ENCODE results near the gene CDX4.

Gene CDX4

DNA sequence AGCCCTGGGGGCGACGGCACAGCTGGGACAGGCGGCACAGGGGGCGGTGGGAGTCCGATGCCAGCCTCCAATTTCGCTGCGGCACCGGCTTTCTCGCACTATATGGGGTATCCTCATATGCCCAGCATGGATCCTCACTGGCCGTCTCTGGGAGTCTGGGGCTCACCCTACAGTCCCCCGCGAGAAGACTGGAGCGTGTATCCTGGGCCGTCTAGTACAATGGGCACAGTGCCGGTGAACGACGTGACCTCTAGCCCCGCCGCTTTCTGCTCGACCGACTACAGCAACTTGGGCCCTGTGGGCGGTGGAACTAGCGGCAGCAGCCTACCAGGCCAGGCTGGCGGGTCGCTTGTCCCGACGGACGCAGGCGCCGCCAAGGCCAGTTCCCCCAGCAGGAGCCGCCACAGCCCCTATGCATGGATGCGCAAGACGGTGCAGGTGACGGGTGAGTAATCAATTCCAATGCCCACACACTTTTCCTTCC lies 500 bp downstream of the CDX4 start:
- Mint-ChIP-seq H3K27ac (no peak overlapping the region), H3K4me1 (peaks cover 11% of the 10 kb centered on the region), H3K27me3 (ENCODE audit: low read depth) (peaks cover 14% of the 10 kb centered on the region), H3K4me3 (no peak overlapping the region), H3K36me3 (ENCODE audit: low read depth) (no peaks in the 10 kb centered on the region), H3K9me3 (peaks cover 2% of the 10 kb centered on the region)
- TF ChIP-seq CTCF (IDR thresholded peaks at IDR 0.05; ENCODE audit: unreplicated experiment in 3 of 3), result no peak

DNA sequence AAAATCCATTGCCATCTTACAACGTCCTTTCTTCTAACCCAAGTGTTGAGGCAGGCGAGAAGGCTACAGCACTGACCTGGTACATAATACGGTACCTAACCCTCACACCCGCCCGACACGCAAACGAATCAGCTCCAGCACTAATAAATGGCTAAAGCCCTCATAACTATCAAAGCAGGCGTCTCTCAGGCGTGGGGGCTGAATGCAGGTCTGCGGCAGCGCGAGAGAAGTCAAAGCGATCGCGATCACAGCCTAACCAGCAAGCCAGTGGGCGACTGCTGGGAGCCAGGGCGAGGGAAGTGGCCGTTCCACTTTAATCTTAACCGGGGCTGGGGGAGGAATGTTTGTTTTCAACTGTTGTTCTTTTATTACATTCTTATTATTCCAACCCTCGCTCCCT lies 1.5 kb downstream of the CDX4 start:
- Mint-ChIP-seq H3K27me3 (ENCODE audit: low read depth) (peaks cover 14% of the 10 kb centered on the region), H3K9me3 (no peaks in the 10 kb centered on the region), H3K36me3 (ENCODE audit: low read depth) (no peaks in the 10 kb centered on the region), H3K4me1 (peaks cover 11% of the 10 kb centered on the region), H3K27ac (no peak overlapping the region), H3K4me3 (peak overlapping the region in 1 of 3 experiments; percentile 5)
- TF ChIP-seq CTCF (IDR thresholded peaks at IDR 0.05; ENCODE audit: unreplicated experiment in 3 of 3), result no peak

DNA sequence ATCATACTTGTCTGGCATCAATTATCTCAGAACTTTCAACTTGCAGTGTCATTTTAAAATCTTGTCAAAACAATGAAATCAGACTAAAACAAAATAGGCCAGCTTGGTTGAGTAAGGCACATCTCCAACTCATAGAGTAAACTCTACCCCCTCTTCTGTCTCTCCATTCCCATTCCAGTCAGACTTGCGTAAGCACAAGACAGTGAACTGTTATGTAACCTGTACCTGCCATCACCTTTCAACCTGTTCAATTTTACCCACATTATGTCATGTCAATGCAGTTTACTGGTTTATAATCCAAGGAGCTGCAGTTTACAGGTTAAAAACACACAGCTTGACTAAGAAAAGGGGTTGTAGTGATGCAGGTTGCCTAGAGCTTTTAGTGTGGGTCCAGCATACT lies 8.3 kb downstream of the CDX4 start:
- Mint-ChIP-seq H3K36me3 (ENCODE audit: low read depth) (no peaks in the 10 kb centered on the region), H3K4me1 (peaks cover 19% of the 10 kb centered on the region), H3K4me3 (no peak overlapping the region), H3K27me3 (ENCODE audit: low read depth) (peaks cover 5% of the 10 kb centered on the region), H3K27ac (no peak overlapping the region), H3K9me3 (no peaks in the 10 kb centered on the region)
- no peak for TF ChIP-seq CTCF (IDR thresholded peaks at IDR 0.05; ENCODE audit: unreplicated experiment in 3 of 3)

DNA sequence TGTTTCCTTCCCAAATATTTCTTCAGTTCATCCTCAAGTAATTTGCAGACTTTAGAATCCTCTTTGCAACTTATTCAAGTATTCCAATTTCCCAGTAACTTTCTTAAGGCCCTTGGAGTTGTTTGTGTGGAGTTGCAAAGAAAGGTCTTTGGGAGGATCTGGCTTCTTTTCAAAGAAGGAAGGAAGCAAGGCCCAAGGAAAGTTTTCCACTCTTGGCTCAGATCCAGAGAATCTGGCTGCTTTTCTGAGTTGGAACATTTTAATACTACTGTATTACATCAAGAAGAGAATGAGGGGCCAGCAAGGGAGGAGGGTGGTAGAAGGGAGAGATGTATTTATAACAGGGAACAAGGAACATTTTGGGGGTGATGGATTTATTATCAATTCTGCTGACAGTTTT lies 10.5 kb downstream of the CDX4 start:
- Mint-ChIP-seq H3K4me3 (peak overlapping the region in 2 of 3 experiments; percentile 9 to 11), H3K27me3 (ENCODE audit: low read depth) (no peaks in the 10 kb centered on the region), H3K27ac (peak overlapping the region; percentile 70 to 87 (median 83)), H3K36me3 (ENCODE audit: low read depth) (no peaks in the 10 kb centered on the region), H3K4me1 (peaks cover 8% of the 10 kb centered on the region), H3K9me3 (no peaks in the 10 kb centered on the region)
- no peak for TF ChIP-seq CTCF (IDR thresholded peaks at IDR 0.05; ENCODE audit: unreplicated experiment in 3 of 3)

DNA sequence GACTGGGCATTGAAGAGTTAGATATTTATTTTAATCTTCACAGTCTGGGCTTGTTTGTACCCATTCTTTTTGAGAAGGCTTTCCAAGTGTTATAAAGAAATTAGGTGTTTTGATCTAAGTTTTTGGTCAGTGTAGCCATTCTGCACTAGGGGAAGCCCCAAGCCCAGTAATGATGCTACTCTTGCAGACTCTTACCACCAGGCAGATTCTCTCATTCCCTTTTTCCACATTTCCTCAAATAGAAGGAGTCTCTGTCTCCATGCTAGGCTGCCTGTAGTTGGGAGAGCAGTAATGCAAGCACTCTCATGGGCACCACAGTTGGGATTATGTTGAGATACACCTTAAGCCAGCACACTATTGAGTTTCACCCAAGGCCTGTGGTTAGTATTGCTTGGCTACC lies 21.5 kb downstream of the CDX4 start:
- TF ChIP-seq CTCF (IDR thresholded peaks at IDR 0.05; ENCODE audit: unreplicated experiment in 3 of 3), result no peak
- Mint-ChIP-seq H3K4me3 (no peak overlapping the region), H3K9me3 (no peaks in the 10 kb centered on the region)

GRCh38 chrX:73478961-73479360 lies 32.1 kb downstream of the CDX4 start:
- Mint-ChIP-seq H3K27ac (no peak overlapping the region), H3K27me3 (ENCODE audit: low read depth) (no peaks in the 10 kb centered on the region), H3K4me3 (no peak overlapping the region), H3K9me3 (peaks cover 16% of the 10 kb centered on the region), H3K36me3 (ENCODE audit: low read depth) (no peaks in the 10 kb centered on the region), H3K4me1 (no peaks in the 10 kb centered on the region)
- TF ChIP-seq CTCF (IDR thresholded peaks at IDR 0.05; ENCODE audit: unreplicated experiment in 3 of 3), result no peak

More for the DNA sequence above, 21.5 kb downstream of the CDX4 start:
- no peaks in the 10 kb centered on the region for H3K27me3 Mint-ChIP-seq (ENCODE audit: low read depth)
- H3K4me1 Mint-ChIP-seq, result no peaks in the 10 kb centered on the region
- H3K27ac Mint-ChIP-seq, result no peak overlapping the region
- H3K36me3 Mint-ChIP-seq (ENCODE audit: low read depth), result no peaks in the 10 kb centered on the region
